K562 (cell line): ENCODE results near the gene HOXA4. TPM values are rescaled to one million over a fixed set of nuclear protein-coding genes. Genes with fewer than 3 reads are reported as not detected.

Experiments
- ATAC-seq: fragments of 200-7000 bp; cut with Tn5 transposase; 3 replicates; pipeline ENCODE4 v1.9.1; 2020; ENCODE audit warnings: moderate library complexity
- BruUV-seq: library from RNA; stranded (reverse); fragments of 400-500 nt; replicated peaks from 2 replicates; lab custom pipeline; 2021; lab: Mats Ljungman, UMichigan
- CTCF ChIA-PET: fragments of 300-600 bp; formaldehyde crosslinking; extraction: SDS; loops from one replicate; lab custom pipeline; 2021; ENCODE audit warnings: low intra/inter-chr PET ratio; lab: Yijun Ruan, JAX
- POLR2A ChIA-PET: fragments of 300-600, 350-650 bp; sonication (Branson Sonifier 250); formaldehyde crosslinking; extraction: SDS; loops from one replicate; lab custom pipeline; 2021; ENCODE audit warnings: antibody characterized with exemption, inconsistent platforms; lab: Yijun Ruan, JAX
- DNase-seq, 4 experiments: peaks; one replicate each; pipeline versions ENCODE4 v3.0.0 to v3.0.0-alpha.2; 2011 to 2018; ENCODE audit warnings: low spot score in 3 of 4, mixed read lengths in 3 of 4; ENCODE audit errors: extremely low read depth in 1 of 4
- FAIRE-seq: peaks from 2 replicates; lab custom pipeline; 2011; peaks lifted over from hg19 to GRCh38; lab: Jason Lieb, UNC
- H2AFZ ChIP-seq: 2 replicates; pipeline ENCODE4 v1.6.0; 2011; ENCODE audit warnings: low read depth, low read length, control low read depth, inconsistent platforms
- H3K27ac ChIP-seq: fragments of 200-600 bp; 3 replicates; pipeline ENCODE4 v1.8.0; 2011; ENCODE audit warnings: low read depth, mild to moderate bottlenecking, control low read depth, inconsistent platforms, low read length, moderate library complexity, mixed read lengths; ENCODE audit errors: extremely low read depth
- H3K27me3 ChIP-seq, 2 experiments: fragments of 300-600 bp in 1 of 2; 2 replicates in 1 of 2; 3 replicates in 1 of 2; pipeline versions ENCODE4 v1.6.0 to v1.8.0; 2011; ENCODE audit warnings: inconsistent platforms in 2 of 2, low read length in 2 of 2, mild to moderate bottlenecking in 1 of 2, mixed read lengths in 1 of 2, moderate library complexity in 1 of 2; ENCODE audit not compliant: control insufficient read depth in 2 of 2, insufficient read depth in 2 of 2
- H3K36me3 ChIP-seq: fragments of 300-600 bp; 3 replicates; pipeline ENCODE4 v1.8.0; 2011; ENCODE audit warnings: mild to moderate bottlenecking, low read length, inconsistent platforms; ENCODE audit not compliant: control insufficient read depth, insufficient read depth
- H3K4me1 ChIP-seq, 2 experiments: fragments of 200-600 bp in 1 of 2; replicated peaks in 1 of 2; 2 replicates in 1 of 2; 3 replicates in 1 of 2; pipeline versions ENCODE4 v1.5.1 to v1.8.0; 2011; ENCODE audit warnings: inconsistent platforms in 2 of 2, low read length in 2 of 2, mild to moderate bottlenecking in 1 of 2, mixed read lengths in 1 of 2, moderate library complexity in 1 of 2; ENCODE audit not compliant: control insufficient read depth in 2 of 2, insufficient read depth in 2 of 2
- H3K4me2 ChIP-seq: 2 replicates; pipeline ENCODE4 v1.6.1; 2011; ENCODE audit warnings: low read length, control low read depth, inconsistent platforms, mixed read lengths; ENCODE audit not compliant: insufficient read depth
- H3K4me3 ChIP-seq: fragments of 200-600 bp; sonication (generic), shearing (Covaris generic); 2 replicates; pipeline ENCODE4 v1.5.1; 2016; ENCODE audit warnings: control low read depth, inconsistent platforms
- H3K79me2 ChIP-seq: fragments of 200-600 bp; 3 replicates; pipeline ENCODE4 v1.8.0; 2011; ENCODE audit warnings: low read length, inconsistent platforms; ENCODE audit not compliant: control insufficient read depth, insufficient read depth
- H3K9ac ChIP-seq, 2 experiments: 2 replicates each; pipeline versions ENCODE4 v1.6.0 to v1.6.1; 2011; ENCODE audit warnings: low read depth in 2 of 2, low read length in 2 of 2, control low read depth in 1 of 2, inconsistent platforms in 1 of 2, mild to moderate bottlenecking in 1 of 2, mixed read lengths in 1 of 2; ENCODE audit not compliant: insufficient read depth in 1 of 2
- H3K9me1 ChIP-seq: one replicate; pipeline ENCODE4 v1.6.0; 2011; ENCODE audit warnings: inconsistent platforms, mild to moderate bottlenecking, low read length, moderate library complexity; ENCODE audit not compliant: control insufficient read depth, insufficient read depth
- H3K9me3 ChIP-seq: replicated peaks from 2 replicates; pipeline ENCODE4 v1.5.1; 2011; ENCODE audit warnings: low read depth, low read length, inconsistent platforms; ENCODE audit not compliant: control insufficient read depth, insufficient read depth
- H4K20me1 ChIP-seq: replicated peaks from 2 replicates; pipeline ENCODE4 v1.6.1; 2011; ENCODE audit warnings: low read length, inconsistent platforms, mixed read lengths; ENCODE audit not compliant: control insufficient read depth, insufficient read depth
- MEF2A ChIP-seq: IDR thresholded peaks from 2 replicates; pipeline ENCODE4 v1.6.1; 2011; ENCODE audit warnings: low read depth, mild to moderate bottlenecking, low read length, moderate library complexity; ENCODE audit not compliant: control insufficient read depth
- MEIS2 ChIP-seq: fragments of 450-650 bp; IDR thresholded peaks from 2 replicates; pipeline ENCODE4 v1.6.1; 2014; ENCODE audit warnings: mild to moderate bottlenecking; ENCODE audit not compliant: partially characterized antibody
- MTA3 ChIP-seq: fragments of 450-650 bp; formaldehyde crosslinking; IDR thresholded peaks from 2 replicates; pipeline ENCODE4 v1.6.1; 2017; ENCODE audit warnings: mild to moderate bottlenecking, borderline replicate concordance
- MXD1 ChIP-seq: fragments of 250-450 bp; sonication (Bioruptor Pico); IDR thresholded peaks from 2 replicates; pipeline ENCODE4 v1.8.0; 2021; ENCODE audit warnings: borderline replicate concordance, mild to moderate bottlenecking, moderate library complexity; ENCODE audit not compliant: poor library complexity, severe bottlenecking
- NFRKB ChIP-seq: fragments of 450-650 bp; IDR thresholded peaks from 2 replicates; pipeline ENCODE4 v1.6.1; 2016; ENCODE audit warnings: low read depth
- PBX2 ChIP-seq, 2 experiments: IDR thresholded peaks in 1 of 2; conservative IDR thresholded peaks in 1 of 2; 2 replicates each; pipeline ENCODE4 v1.6.1; 2016; ENCODE audit warnings: low read depth in 2 of 2, mild to moderate bottlenecking in 1 of 2, missing compliant biosample characterization in 1 of 2, missing genetic modification characterization in 1 of 2, moderate library complexity in 1 of 2
- RFX1 ChIP-seq: fragments of 450-650 bp; IDR thresholded peaks from 2 replicates; pipeline ENCODE4 v1.6.1; 2016; ENCODE audit warnings: mild to moderate bottlenecking, moderate library complexity
- RFX7 ChIP-seq: fragments of 250-450 bp; sonication (Bioruptor Pico); IDR thresholded peaks from 2 replicates; pipeline ENCODE4 v1.5.1; 2021; ENCODE audit warnings: mild to moderate bottlenecking
- SMAD2 ChIP-seq: fragments of 150-350 bp; IDR thresholded peaks from 2 replicates; pipeline ENCODE4 v1.6.1; 2014; ENCODE audit warnings: low read depth, mild to moderate bottlenecking, low read length
- ZNF507 ChIP-seq: conservative IDR thresholded peaks from 2 replicates; pipeline ENCODE4 v1.6.1; 2017; ENCODE audit warnings: missing genetic modification characterization, missing compliant biosample characterization
- WGBS: fragments of 100-300 bp; shearing (Covaris generic); methylation state at CpG from one replicate; pipeline ENCODE4 v1.1.6; 2016; ENCODE audit warnings: low coverage, mixed read lengths; ENCODE audit not compliant: insufficient coverage; ENCODE audit errors: missing lambda C conversion rate; 5-methylcytosine and 5-hydroxymethylcytosine counted together
- in situ Hi-C: fragments of 300-500 bp; cut with MboI; formaldehyde crosslinking; loops from 4 replicates; pipeline ENCODE4 v1.15.0; 2018; ENCODE audit warnings: inconsistent platforms, mixed read lengths
- intact Hi-C: fragments of 100-400 bp; cut with micrococcal nuclease; formaldehyde crosslinking; loops from 2 replicates; pipeline ENCODE4 v1.14.2; 2022
- polyA plus RNA-seq, 8 experiments: library from polyadenylated mRNA; depleted of rRNA in 4 of 8; stranded (reverse) in 5 of 8; unstranded in 3 of 8; fragments of >200 nt; fragmentation: Nextera tagmentation in 2 of 8; fragmentation: Illumina TruSeq in 1 of 8; extraction: Ambion mirVana in 2 of 8; extraction: Trizol in 1 of 8; gene quantifications; 2 replicates each; pipeline versions ENCODE4 v1.2.1 to v1.2.3, GENCODE V29; 2011 to 2014; ENCODE audit warnings: inconsistent platforms in 1 of 8, missing spikeins in 1 of 8
- total RNA-seq, 7 experiments: library from RNA; depleted of rRNA in 6 of 7; stranded (reverse); fragments of >200 nt in 6 of 7; fragmentation: Illumina TruSeq in 2 of 7; extraction: Trizol in 2 of 7; gene quantifications; 2 replicates each; pipeline versions ENCODE4 v1.2.1 to v1.2.3, GENCODE V29; 2011 to 2021; ENCODE audit warnings: low replicate concordance in 1 of 7
- TF ChIP-seq, protein P1 (sequence below): fragments of 450-650 bp; IDR thresholded peaks from 2 replicates; pipeline ENCODE4 v1.6.1; 2016
- TF ChIP-seq, protein P2 (sequence below): sonication (generic); formaldehyde crosslinking; IDR thresholded peaks from 2 replicates; pipeline ENCODE4 v1.8.0; 2023; ENCODE audit warnings: mild to moderate bottlenecking, missing genetic modification reagents

Gene HOXA4
- total and polyA plus RNA-seq, 9 of the 15 experiments (the other 6 are each of a cell fraction or from before 2014, with no cell fraction given) = not detected

- TF ChIP-seq, protein P1, sequence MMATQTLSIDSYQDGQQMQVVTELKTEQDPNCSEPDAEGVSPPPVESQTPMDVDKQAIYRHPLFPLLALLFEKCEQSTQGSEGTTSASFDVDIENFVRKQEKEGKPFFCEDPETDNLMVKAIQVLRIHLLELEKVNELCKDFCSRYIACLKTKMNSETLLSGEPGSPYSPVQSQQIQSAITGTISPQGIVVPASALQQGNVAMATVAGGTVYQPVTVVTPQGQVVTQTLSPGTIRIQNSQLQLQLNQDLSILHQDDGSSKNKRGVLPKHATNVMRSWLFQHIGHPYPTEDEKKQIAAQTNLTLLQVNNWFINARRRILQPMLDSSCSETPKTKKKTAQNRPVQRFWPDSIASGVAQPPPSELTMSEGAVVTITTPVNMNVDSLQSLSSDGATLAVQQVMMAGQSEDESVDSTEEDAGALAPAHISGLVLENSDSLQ = 0 out of 2 replicates have a peak, but pooled peaks have one; percentile 24
- no peak for TF ChIP-seq ZNF507 (tag)
- no peak for TF ChIP-seq NFRKB
- no peak for TF ChIP-seq MEF2A
- no peak for TF ChIP-seq PBX2 (CRISPR knock-in tag; IDR thresholded peaks at IDR 0.05; ENCODE audit: low read depth)
- TF ChIP-seq PBX2 (tag; conservative IDR thresholded peaks at IDR 0.05; ENCODE audit: low read depth) = 0 out of 2 replicates have a peak, but pooled peaks have one; percentile 37
- TF ChIP-seq MXD1 = no peak
- no peak for TF ChIP-seq RFX1
- no peak for TF ChIP-seq MTA3
- TF ChIP-seq MEIS2 = peak; percentile 35
- TF ChIP-seq SMAD2 = no peak
- TF ChIP-seq RFX7 (CRISPR knock-in tag) = no peak
- TF ChIP-seq, protein P2, sequence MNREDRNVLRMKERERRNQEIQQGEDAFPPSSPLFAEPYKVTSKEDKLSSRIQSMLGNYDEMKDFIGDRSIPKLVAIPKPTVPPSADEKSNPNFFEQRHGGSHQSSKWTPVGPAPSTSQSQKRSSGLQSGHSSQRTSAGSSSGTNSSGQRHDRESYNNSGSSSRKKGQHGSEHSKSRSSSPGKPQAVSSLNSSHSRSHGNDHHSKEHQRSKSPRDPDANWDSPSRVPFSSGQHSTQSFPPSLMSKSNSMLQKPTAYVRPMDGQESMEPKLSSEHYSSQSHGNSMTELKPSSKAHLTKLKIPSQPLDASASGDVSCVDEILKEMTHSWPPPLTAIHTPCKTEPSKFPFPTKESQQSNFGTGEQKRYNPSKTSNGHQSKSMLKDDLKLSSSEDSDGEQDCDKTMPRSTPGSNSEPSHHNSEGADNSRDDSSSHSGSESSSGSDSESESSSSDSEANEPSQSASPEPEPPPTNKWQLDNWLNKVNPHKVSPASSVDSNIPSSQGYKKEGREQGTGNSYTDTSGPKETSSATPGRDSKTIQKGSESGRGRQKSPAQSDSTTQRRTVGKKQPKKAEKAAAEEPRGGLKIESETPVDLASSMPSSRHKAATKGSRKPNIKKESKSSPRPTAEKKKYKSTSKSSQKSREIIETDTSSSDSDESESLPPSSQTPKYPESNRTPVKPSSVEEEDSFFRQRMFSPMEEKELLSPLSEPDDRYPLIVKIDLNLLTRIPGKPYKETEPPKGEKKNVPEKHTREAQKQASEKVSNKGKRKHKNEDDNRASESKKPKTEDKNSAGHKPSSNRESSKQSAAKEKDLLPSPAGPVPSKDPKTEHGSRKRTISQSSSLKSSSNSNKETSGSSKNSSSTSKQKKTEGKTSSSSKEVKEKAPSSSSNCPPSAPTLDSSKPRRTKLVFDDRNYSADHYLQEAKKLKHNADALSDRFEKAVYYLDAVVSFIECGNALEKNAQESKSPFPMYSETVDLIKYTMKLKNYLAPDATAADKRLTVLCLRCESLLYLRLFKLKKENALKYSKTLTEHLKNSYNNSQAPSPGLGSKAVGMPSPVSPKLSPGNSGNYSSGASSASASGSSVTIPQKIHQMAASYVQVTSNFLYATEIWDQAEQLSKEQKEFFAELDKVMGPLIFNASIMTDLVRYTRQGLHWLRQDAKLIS (CRISPR knock-in tag) = no peak
- H3K27me3 ChIP-seq = peaks cover 44 to 62% of the 10 kb centered on the region in 2 experiments
- 13% methylated on average over 19 of the region's 20 CpGs for WGBS
- no peaks in the 10 kb centered on the region for H3K9me3 ChIP-seq
- POLR2A ChIA-PET = interaction anchor here (0.6 to 0.7 kb wide), 2 partner anchors 15 to 669 kb away, joined by 3 read pairs; no protein-coding TSS in a partner anchor
- in situ Hi-C loops = no loop called here
- H2AFZ ChIP-seq = no peak overlapping the region
- H3K9ac ChIP-seq = no peak overlapping the region
- no TSS peak for BruUV-seq
- no peak overlapping the region for H3K27ac ChIP-seq
- peaks cover 0 to 16% of the 10 kb centered on the region in 2 experiments; a peak in 2 of 5 replicates for H3K4me1 ChIP-seq
- FAIRE-seq (no peak), DNase-seq (no peak), ATAC-seq (no peak)
- 0 out of 2 replicates have a peak, but pooled peaks cover 6% of the 10 kb centered on the region for H4K20me1 ChIP-seq
- H3K36me3 ChIP-seq = no peaks in the 10 kb centered on the region
- H3K4me3 ChIP-seq = no peak overlapping the region
- intact Hi-C loops = no loop called here
- H3K79me2 ChIP-seq = no peaks in the 10 kb centered on the region
- no peaks in the 10 kb centered on the region for H3K9me1 ChIP-seq
- no peak overlapping the region for H3K4me2 ChIP-seq
- CTCF ChIA-PET = no interaction called here
Observed at GRCh38 chr7:27116031-27116961, 14.3 kb downstream of the HOXA4 start.
